HepG2 (cell line): ENCODE results near the gene HAS3. TPM values are rescaled to one million over a fixed set of nuclear protein-coding genes. Genes with fewer than 3 reads are reported as not detected.

ENCODE experiments used
- ATAC-seq: fragments of 200-7000 bp; cut with Tn5 transposase; 3 replicates; pipeline ENCODE4 v1.9.1; 2020; ENCODE audit warnings: mild to moderate bottlenecking, moderate library complexity
- BruUV-seq: library from RNA; stranded (reverse); fragments of 400-500 nt; replicated peaks from 2 replicates; lab custom pipeline; 2021; lab: Mats Ljungman, UMichigan
- CTCF ChIA-PET: fragments of 300-600 bp; formaldehyde crosslinking; extraction: SDS; loops from one replicate; lab custom pipeline; 2021; ENCODE audit warnings: low total read pairs, inconsistent platforms, low intra/inter-chr PET ratio; lab: Yijun Ruan, JAX
- POLR2A ChIA-PET: fragments of 350-600 bp; sonication (Branson Sonifier 250); formaldehyde crosslinking; loops from one replicate; lab custom pipeline; 2020; ENCODE audit warnings: antibody characterized with exemption, inconsistent platforms; lab: Yijun Ruan, JAX
- DNase-seq: peaks from one replicate; pipeline ENCODE4 v3.0.0-alpha.2; 2015; ENCODE audit warnings: low spot score
- FAIRE-seq: peaks from 3 replicates; lab custom pipeline; 2011; peaks lifted over from hg19 to GRCh38; lab: Jason Lieb, UNC
- H2AFZ ChIP-seq: one replicate; pipeline ENCODE4 v1.6.1; 2011; ENCODE audit warnings: low read length, inconsistent platforms
- H3K27ac ChIP-seq: fragments of 300-600 bp; 3 replicates; pipeline ENCODE4 v1.8.0; 2011; ENCODE audit warnings: mixed run types, mild to moderate bottlenecking, mixed read lengths, low read length, inconsistent platforms; ENCODE audit not compliant: insufficient read depth; ENCODE audit errors: extremely low read length
- H3K27me3 ChIP-seq, 2 experiments: fragments of 200-600 bp in 1 of 2; 2 replicates in 1 of 2; 3 replicates in 1 of 2; pipeline versions ENCODE4 v1.6.0 to v1.8.0; 2011; ENCODE audit warnings: low read length in 2 of 2, mild to moderate bottlenecking in 2 of 2, moderate library complexity in 2 of 2, inconsistent platforms in 1 of 2; ENCODE audit not compliant: insufficient read depth in 2 of 2, control insufficient read depth in 1 of 2
- H3K36me3 ChIP-seq, 2 experiments: fragments of 200-600 bp in 1 of 2; replicated peaks in 1 of 2; 2 replicates in 1 of 2; 3 replicates in 1 of 2; pipeline versions ENCODE4 v1.5.1 to v1.8.0; 2011; ENCODE audit warnings: low read length in 2 of 2, inconsistent platforms in 1 of 2; ENCODE audit not compliant: insufficient read depth in 2 of 2, control insufficient read depth in 1 of 2
- H3K4me1 ChIP-seq: 2 replicates; pipeline ENCODE4 v1.5.1; 2012; ENCODE audit warnings: low read length, inconsistent platforms; ENCODE audit not compliant: insufficient read depth
- H3K4me2 ChIP-seq: 2 replicates; pipeline ENCODE4 v1.6.0; 2011; ENCODE audit warnings: low read depth, low read length, inconsistent platforms
- H3K4me3 ChIP-seq, 3 experiments: fragments of 200-600 bp in 1 of 3; sonication (generic), shearing (Covaris generic) in 1 of 3; replicated peaks in 1 of 3; 2 replicates each; pipeline ENCODE4 v1.5.1; 2011 to 2016; ENCODE audit warnings: low read length in 3 of 3, inconsistent platforms in 2 of 3, low read depth in 2 of 3, mild to moderate bottlenecking in 2 of 3, control low read depth in 1 of 3, mixed read lengths in 1 of 3; ENCODE audit not compliant: insufficient read depth in 1 of 3
- H3K79me2 ChIP-seq: one replicate; pipeline ENCODE4 v1.6.1; 2011; ENCODE audit warnings: low read length, inconsistent platforms; ENCODE audit not compliant: insufficient read depth
- H3K9ac ChIP-seq: 2 replicates; pipeline ENCODE4 v1.6.0; 2011; ENCODE audit warnings: mild to moderate bottlenecking, low read depth, low read length, inconsistent platforms; ENCODE audit not compliant: insufficient read depth
- H3K9me3 ChIP-seq: 2 replicates; pipeline ENCODE4 v1.5.1; 2012; ENCODE audit warnings: mild to moderate bottlenecking, low read length
- H4K20me1 ChIP-seq: 2 replicates; pipeline ENCODE4 v1.6.0; 2011; ENCODE audit warnings: inconsistent platforms, mild to moderate bottlenecking, low read length, moderate library complexity; ENCODE audit not compliant: insufficient read depth
- EZH2 ChIP-seq: conservative IDR thresholded peaks from 2 replicates; pipeline ENCODE4 v1.6.1; 2012; ENCODE audit warnings: mild to moderate bottlenecking, low read depth, low read length, moderate library complexity
- HNRNPL ChIP-seq: fragments of 200-400 bp; formaldehyde crosslinking; IDR thresholded peaks from 2 replicates; pipeline ENCODE4 v1.6.1; 2017; ENCODE audit warnings: mild to moderate bottlenecking, low read depth, low read length
- KLF11 ChIP-seq: IDR thresholded peaks from 2 replicates; pipeline ENCODE4 v1.6.1; 2016; ENCODE audit warnings: missing compliant biosample characterization
- MAFF ChIP-seq: IDR thresholded peaks from 2 replicates; pipeline ENCODE4 v1.6.1; 2011; ENCODE audit warnings: low read depth, low read length, improper control_type of control experiment
- MAFK ChIP-seq, 2 experiments: IDR thresholded peaks in 1 of 2; conservative IDR thresholded peaks in 1 of 2; 2 replicates each; pipeline ENCODE4 v1.6.1; 2011; ENCODE audit warnings: improper control_type of control experiment in 2 of 2, low read length in 2 of 2
- MYC ChIP-seq: sonication (generic); formaldehyde crosslinking; IDR thresholded peaks from 2 replicates; pipeline ENCODE4 v1.9.0; 2021; ENCODE audit warnings: missing genetic modification reagents, borderline replicate concordance
- PAX8 ChIP-seq: sonication (generic); formaldehyde crosslinking; IDR thresholded peaks from 2 replicates; pipeline ENCODE4 v1.8.0; 2022; ENCODE audit warnings: mild to moderate bottlenecking, missing genetic modification reagents, borderline replicate concordance
- POGZ ChIP-seq: sonication (generic); formaldehyde crosslinking; IDR thresholded peaks from 2 replicates; pipeline ENCODE4 v1.4.0; 2020; ENCODE audit warnings: mild to moderate bottlenecking, missing genetic modification reagents
- SRY ChIP-seq: sonication (generic); formaldehyde crosslinking; IDR thresholded peaks from 2 replicates; pipeline ENCODE4 v1.8.0; 2022; ENCODE audit warnings: mild to moderate bottlenecking, missing genetic modification reagents
- ZFYVE20 ChIP-seq: sonication (generic); formaldehyde crosslinking; IDR thresholded peaks from 2 replicates; pipeline ENCODE4 v1.8.0; 2023; ENCODE audit warnings: low read depth, mild to moderate bottlenecking, moderate library complexity, missing genetic modification reagents, borderline replicate concordance
- ZNF510 ChIP-seq: sonication (generic); formaldehyde crosslinking; IDR thresholded peaks from 2 replicates; pipeline ENCODE4 v1.4.0; 2020; ENCODE audit warnings: low read depth, mild to moderate bottlenecking, missing genetic modification reagents
- ZSCAN12 ChIP-seq: sonication (generic); formaldehyde crosslinking; IDR thresholded peaks from 2 replicates; pipeline ENCODE4 v1.9.0; 2021; ENCODE audit warnings: mild to moderate bottlenecking, missing genetic modification reagents
- ZSCAN9 ChIP-seq: IDR thresholded peaks from 2 replicates; pipeline ENCODE4 v1.6.1; 2016; ENCODE audit warnings: borderline replicate concordance
- WGBS: methylation state at CpG from one replicate; pipeline ENCODE4 v1.1.6; 2017; ENCODE audit warnings: low lambda C conversion rate; 5-methylcytosine and 5-hydroxymethylcytosine counted together
- in situ Hi-C: cut with HindIII; loops from 2 replicates; pipeline ENCODE4 v1.10.0; 2017; ENCODE audit warnings: low pct_unique_long_range_greater_than_20kb; ENCODE audit not compliant: extremely low pct_ligation_motif_present
- intact Hi-C: fragments of 100-400 bp; cut with micrococcal nuclease; formaldehyde crosslinking; loops from one replicate; pipeline ENCODE4 v1.10.0; 2022; ENCODE audit not compliant: unreplicated experiment
- polyA plus RNA-seq, 8 experiments: library from polyadenylated mRNA; depleted of rRNA in 3 of 8; stranded (reverse) in 7 of 8; unstranded in 1 of 8; fragments of >200 nt; fragmentation: Illumina TruSeq in 4 of 8; extraction: Trizol in 4 of 8; gene quantifications; 2 replicates each; pipeline versions ENCODE4 v1.2.1 to v1.2.3, GENCODE V29; 2011 to 2016; ENCODE audit warnings: low read depth in 4 of 8, missing spikeins in 1 of 8, mixed read lengths in 1 of 8; ENCODE audit not compliant: insufficient read depth in 1 of 8
- total RNA-seq, 5 experiments: library from RNA; depleted of rRNA; stranded (reverse); fragments of >200 nt; fragmentation: Illumina TruSeq; extraction: Trizol; gene quantifications; 2 replicates each; pipeline ENCODE4 v1.2.3, GENCODE V29; 2016; ENCODE audit warnings: low read depth in 1 of 5
- TF ChIP-seq, protein P1 (sequence below): sonication (generic); formaldehyde crosslinking; IDR thresholded peaks from 2 replicates; pipeline ENCODE4 v1.5.0; 2020; ENCODE audit warnings: missing genetic modification reagents, mild to moderate bottlenecking, borderline replicate concordance
- TF ChIP-seq, protein P2 (sequence below): sonication (generic); formaldehyde crosslinking; IDR thresholded peaks from 2 replicates; pipeline ENCODE4 v1.5.0; 2020; ENCODE audit warnings: missing genetic modification reagents

HAS3 gene
- total and polyA plus RNA-seq, 2 of the 13 experiments (the other 11 are each of a cell fraction or from before 2014, with no cell fraction given) = 0.04 to 0.30 TPM

DNA sequence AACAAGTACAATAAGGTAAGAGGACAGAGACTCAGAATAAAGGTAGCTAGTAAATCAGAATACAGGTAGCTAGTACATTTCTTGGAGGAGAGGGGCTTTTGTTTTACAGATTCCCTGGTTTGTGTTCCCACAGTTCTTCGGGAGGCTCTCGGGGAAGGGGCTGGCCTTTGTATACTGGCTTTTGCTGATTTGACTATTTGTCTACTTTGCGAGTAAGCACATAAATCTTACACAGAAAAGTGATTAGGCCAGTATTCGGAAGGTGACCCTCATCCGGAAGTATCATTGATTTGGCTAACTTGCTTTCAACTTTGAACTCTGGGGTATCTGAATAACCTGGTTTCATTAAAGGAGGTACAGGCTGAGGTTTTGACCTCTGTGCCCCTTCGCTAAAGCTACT lies 60.1 kb downstream of the HAS3 start:
- 97% methylated on average over 6 of the region's 6 CpGs for WGBS
- H3K9me3 ChIP-seq = no peaks in the 10 kb centered on the region
- H4K20me1 ChIP-seq = no peaks in the 10 kb centered on the region
- no peaks in the 10 kb centered on the region for H3K79me2 ChIP-seq
- no peak overlapping the region for H3K4me2 ChIP-seq
- no peak overlapping the region for H3K4me3 ChIP-seq
- FAIRE-seq (no peak), DNase-seq (no peak), ATAC-seq (no peak)
- intact Hi-C loops = no loop called here
- no peak overlapping the region for H3K9ac ChIP-seq
- H3K27ac ChIP-seq = no peak overlapping the region
- CTCF ChIA-PET = no interaction called here
- H2AFZ ChIP-seq = no peak overlapping the region
- POLR2A ChIA-PET = no interaction called here
- peaks cover 35 to 85% of the 10 kb centered on the region in 2 experiments for H3K36me3 ChIP-seq
- TSS peak; percentile 32 for BruUV-seq
- in situ Hi-C loops = no loop called here
- no peaks in the 10 kb centered on the region for H3K27me3 ChIP-seq
- TF ChIP-seq PAX8 (CRISPR knock-in tag) = no peak
- TF ChIP-seq POGZ (CRISPR knock-in tag) = no peak
- TF ChIP-seq MAFF = peak; percentile 73
- TF ChIP-seq EZH2 = no peak
- TF ChIP-seq ZNF510 (CRISPR knock-in tag) = no peak
- TF ChIP-seq ZSCAN9 (CRISPR knock-in tag) = no peak
- no peak for TF ChIP-seq KLF11
- no peak for TF ChIP-seq ZFYVE20 (CRISPR knock-in tag)
- TF ChIP-seq, protein P1, sequence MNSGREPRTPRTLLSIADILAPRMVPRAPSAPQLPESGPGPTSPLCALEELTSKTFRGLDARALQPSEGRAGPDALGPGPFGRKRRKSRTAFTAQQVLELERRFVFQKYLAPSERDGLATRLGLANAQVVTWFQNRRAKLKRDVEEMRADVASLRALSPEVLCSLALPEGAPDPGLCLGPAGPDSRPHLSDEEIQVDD (CRISPR knock-in tag) = no peak
- TF ChIP-seq HNRNPL = no peak
- no peak for TF ChIP-seq SRY (CRISPR knock-in tag)
- TF ChIP-seq MYC (CRISPR knock-in tag) = no peak
- TF ChIP-seq, protein P2, sequence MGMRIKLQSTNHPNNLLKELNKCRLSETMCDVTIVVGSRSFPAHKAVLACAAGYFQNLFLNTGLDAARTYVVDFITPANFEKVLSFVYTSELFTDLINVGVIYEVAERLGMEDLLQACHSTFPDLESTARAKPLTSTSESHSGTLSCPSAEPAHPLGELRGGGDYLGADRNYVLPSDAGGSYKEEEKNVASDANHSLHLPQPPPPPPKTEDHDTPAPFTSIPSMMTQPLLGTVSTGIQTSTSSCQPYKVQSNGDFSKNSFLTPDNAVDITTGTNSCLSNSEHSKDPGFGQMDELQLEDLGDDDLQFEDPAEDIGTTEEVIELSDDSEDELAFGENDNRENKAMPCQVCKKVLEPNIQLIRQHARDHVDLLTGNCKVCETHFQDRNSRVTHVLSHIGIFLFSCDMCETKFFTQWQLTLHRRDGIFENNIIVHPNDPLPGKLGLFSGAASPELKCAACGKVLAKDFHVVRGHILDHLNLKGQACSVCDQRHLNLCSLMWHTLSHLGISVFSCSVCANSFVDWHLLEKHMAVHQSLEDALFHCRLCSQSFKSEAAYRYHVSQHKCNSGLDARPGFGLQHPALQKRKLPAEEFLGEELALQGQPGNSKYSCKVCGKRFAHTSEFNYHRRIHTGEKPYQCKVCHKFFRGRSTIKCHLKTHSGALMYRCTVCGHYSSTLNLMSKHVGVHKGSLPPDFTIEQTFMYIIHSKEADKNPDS (CRISPR knock-in tag) = no peak
- TF ChIP-seq ZSCAN12 (CRISPR knock-in tag) = no peak
- TF ChIP-seq MAFK (conservative IDR thresholded peaks at IDR 0.05 in 1 of 2, IDR thresholded peaks at IDR 0.05 in 1 of 2; ENCODE audit: low read length in 2 of 2) = peak; percentile 62 to 72; a peak in 3 of 4 replicates
- TF ChIP-seq, all 625 proteins: peak for 2
- peaks cover 9% of the 10 kb centered on the region for H3K4me1 ChIP-seq
